Hematopoietic multipotent progenitor cell treated with erythropoietin and hydrocortisone succinate and interleukin-3 and kit ligand, for 17 days (in vitro differentiated cells): ENCODE data around the gene MYBBP1A.

ENCODE experiments used
- DNase-seq: peaks from one replicate; pipeline ENCODE4 v3.0.0-alpha.2; 2015; ENCODE audit warnings: low spot score

The MYBBP1A gene

DNA sequence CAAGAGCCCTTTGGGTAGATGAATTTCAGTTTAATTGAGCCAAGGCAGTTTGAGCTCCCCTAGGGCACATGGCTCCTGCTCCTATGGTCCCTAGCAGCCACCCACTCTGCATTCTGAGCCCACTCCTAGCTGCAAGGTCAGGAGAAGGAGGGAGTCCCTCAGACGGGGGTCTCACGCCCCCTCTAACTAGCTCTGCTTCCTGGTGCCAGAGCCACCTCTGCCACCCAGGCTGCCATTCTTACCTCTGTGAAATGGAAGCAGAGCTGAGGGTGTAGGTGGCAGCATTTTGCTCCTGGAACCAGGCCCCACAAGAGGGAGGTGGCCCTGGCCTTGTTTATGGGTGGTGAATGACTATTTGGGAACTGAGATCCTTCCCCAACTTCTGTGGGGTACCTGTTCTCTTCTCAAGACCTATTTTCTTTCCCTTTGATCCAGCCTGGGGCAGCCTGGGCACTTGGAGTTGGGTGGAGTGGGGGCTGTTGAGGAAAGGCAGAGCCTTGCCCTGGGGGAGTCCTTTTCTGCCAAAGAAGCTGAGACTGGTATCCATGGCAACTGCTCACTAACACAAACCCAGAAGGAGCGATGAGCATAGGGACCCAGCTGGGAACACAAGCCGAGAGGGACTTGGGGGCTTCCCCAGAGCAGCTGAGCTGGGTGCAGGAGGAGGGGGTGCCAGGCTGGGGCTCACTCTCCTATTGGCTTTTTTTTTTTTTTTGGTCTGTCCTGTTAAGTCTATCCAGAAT, 51.7 kb downstream of the MYBBP1A start:
- no peak for DNase-seq

GRCh38 chr17:4502466-4503154, 52.6 kb downstream of the MYBBP1A start:
- DNase-seq, result no peak

GRCh38 chr17:4501295-4501949, 53.8 kb downstream of the MYBBP1A start:
- DNase-seq, result no peak

DNA sequence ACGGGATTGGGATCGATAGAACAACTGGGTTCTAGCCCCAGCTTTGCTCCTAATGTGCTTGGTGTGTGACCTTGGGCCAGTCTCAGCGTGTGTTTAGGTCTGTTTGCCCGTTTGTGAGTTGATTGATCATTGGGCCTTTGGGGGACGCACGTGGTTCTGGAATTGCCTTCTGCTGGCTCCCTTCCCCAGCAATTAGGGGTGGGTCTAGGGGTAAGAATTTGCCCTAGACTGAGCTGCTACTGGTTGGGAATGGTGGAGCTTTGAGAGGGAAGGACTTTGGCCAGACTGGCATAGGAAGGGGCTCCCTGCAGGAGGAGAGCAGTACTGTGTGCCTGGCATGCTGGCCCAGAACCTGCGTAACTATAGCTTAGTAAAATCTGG, 55.0 kb downstream of the MYBBP1A start:
- DNase-seq, result no peak

DNA sequence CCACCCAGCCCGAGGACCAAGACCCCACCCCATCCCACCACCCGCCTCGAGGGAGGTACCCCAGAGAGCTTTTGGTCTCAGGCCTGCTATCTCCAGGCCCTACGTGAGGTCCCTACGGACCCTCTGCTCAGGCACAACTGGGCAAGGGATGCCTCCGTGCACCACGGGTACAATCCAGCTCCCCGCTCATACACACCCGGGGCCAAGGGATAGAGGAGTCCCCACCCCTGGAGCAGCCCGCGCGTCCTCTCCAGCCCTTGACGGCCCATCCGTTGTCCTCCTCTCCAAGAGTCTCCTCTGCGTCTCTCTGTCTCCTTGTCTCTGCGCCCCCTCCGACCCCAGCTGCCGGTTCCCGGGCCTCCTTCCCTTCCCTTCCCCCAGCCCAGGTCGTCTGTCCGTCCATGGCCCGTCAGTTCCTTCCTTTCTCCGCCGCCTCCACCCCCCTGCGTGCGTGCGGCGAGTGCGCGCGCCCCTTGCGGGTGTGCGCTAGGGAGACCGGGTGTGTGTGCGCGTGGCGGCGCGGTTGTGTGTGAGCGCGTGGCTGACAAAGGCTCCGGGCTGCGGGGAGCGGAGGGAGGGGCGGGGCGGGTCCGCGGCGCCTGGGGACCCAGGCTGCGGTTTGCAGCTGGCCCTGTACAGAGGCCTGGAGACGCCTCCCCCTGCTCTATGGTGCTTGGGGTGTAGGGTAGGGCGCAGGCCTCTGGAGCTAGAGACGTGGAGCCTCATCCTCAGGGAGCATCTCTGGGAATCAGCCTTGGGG, 55.6 kb downstream of the MYBBP1A start:
- DNase-seq, result no peak

DNA sequence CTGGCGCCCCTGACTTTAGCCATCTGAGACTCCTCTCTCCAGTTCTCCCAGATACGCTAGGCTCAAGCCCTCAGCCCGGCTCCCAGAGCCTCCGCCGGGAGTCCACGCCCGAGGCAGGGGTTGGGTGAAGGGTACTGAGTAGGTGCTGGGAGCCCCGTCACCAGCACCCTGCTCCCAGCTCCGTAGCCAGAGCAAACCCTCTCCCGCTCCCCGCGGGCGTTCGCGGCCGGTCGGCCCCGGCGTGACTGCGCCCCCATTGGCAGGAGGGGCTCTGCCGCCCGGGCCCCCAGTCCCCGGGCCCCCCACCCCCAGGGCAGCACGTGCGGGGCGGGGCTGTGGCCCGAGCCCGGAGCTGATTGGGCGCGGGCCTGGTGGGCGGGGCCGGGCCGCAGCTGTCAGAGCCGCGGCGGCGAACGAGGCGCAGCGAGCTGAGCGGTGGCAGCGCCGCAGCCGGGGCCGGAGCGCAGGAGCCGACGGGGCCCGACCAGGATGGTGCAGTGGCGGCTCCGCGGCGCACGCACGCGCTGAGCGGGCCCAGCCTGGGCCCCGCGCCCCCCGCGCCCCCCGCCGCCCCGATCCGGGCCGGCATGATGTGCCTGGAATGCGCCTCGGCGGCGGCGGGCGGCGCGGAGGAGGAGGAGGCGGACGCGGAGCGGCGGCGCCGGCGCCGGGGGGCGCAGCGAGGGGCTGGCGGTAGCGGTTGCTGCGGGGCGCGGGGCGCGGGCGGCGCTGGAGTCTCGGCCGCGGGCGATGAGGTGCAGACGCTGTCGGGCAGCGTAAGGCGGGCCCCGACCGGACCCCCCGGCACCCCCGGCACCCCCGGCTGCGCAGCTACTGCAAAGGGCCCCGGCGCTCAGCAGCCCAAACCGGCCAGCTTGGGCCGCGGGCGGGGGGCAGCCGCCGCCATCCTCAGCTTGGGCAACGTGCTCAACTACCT, 56.5 kb downstream of the MYBBP1A start, which contains the start of gene SPNS2:
SPNS2 (plus strand) TSS at position 421 of the 937 bp plus-strand sequence; CDS start at position 588, 167 bp downstream.
- DNase-seq, result no peak

GRCh38 chr17:4497101-4497824, 57.9 kb downstream of the MYBBP1A start:
- no peak for DNase-seq

DNA sequence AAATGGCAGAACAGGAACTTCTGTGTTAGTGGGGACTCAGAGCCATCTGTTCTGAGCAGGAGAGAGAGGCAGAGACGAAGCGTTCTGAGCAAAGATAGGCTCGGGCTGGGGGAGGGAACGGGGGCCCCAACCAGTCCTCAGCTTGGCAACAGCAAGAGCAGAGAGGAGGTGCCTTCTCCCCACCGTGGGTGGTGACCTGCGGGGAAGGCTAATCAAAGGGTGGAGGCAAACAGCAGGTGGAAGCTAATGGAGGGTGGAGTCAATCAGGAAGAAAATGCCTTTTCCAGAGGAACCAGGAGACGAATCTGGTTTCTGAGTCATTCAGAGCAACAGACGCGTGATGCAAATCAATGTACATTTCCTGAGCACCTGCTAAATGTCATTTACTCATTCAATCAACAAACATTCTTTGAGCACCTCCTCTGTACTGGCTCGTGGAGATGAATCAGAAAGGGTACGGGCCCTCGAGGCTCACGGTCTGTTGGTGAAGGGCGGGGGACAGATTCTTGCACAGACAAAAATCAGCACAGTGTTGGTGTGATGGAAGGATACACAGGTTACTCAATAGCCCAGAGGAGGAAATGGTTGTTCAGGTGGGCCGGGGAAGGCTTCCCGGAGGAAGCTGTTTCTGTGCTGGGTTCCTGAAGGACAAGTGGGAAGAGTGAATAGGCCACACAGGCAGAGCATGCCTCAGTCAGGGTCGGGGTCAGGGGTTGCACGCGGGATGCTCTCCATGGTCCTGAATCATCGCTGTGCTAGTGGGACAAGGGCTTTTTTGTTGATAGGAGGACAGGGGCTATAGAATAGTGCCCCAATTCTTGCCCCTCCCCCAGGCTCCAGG, 62.2 kb downstream of the MYBBP1A start:
- no peak for DNase-seq

GRCh38 chr17:4490637-4491061, 64.5 kb downstream of the MYBBP1A start:
- no peak for DNase-seq

DNA sequence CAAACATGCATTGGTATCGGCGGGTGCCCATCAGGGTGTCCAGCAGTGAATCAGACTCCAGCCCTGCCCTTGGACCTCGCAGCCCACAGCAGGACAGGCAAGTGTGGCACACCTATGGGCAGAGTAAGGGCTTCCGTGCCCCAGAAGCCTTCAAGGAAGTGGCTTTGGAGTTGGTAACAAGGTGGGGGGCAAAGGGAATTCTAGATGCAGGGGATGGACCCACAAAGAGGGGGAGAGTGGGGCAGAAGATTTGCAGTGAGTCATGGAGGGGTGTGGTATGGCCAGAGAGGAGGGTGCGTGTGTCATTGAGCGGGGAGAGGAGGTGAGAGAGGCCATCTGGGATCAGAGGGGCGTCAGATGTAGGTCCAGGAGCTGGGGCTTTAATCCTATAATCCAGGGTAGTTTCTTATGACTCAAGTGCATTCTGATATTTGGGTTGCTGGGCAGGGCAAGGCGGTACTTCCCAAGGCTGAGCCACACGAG, 65.0 kb downstream of the MYBBP1A start:
- no peak for DNase-seq

GRCh38 chr17:4488989-4489595, 66.1 kb downstream of the MYBBP1A start:
- DNase-seq, result no peak
